Peyer's patch (tissue), 4 donors: ENCODE results near the gene CD96.

Experiments
- POLR2A ChIP-seq, 2 donors: fragments of 450-650 bp; IDR thresholded peaks; one replicate each; pipeline ENCODE4 v1.5.1; 2017; ENCODE audit warnings: antibody characterized with exemption in 2 of 2, mild to moderate bottlenecking in 2 of 2, moderate library complexity in 2 of 2
- TF ChIP-seq, protein P1 (sequence below), 6 experiments: fragments of 450-650 bp in 4 of 6; fragments of 200-600 bp in 2 of 6; sonication (generic) in 1 of 6; IDR thresholded peaks; one replicate each; pipeline ENCODE4 v1.5.1; 2017 to 2019; ENCODE audit warnings: antibody characterized with exemption in 6 of 6, mild to moderate bottlenecking in 3 of 6, moderate library complexity in 1 of 6

DNA sequence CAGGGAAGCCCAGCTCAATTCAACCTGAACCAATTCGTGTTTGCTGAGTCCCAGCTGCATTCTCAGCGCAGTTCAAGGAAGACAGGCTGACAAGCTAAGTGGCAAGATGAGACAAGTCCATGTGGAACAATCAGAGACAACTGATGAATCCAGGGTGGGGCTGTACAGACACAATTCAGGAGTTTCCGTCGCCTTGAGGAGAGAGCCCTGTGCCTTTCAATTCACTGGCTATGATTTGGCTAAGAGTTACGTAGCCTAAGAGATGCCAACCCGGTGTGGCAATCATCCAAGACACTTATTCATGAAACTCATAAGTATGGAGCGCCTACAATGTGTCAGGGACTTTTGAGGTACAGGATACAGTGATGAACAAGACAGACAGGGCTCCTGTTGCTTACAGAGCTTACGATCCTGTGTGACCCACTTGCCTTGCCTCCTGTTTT, 68.6 kb downstream of the CD96 start:
- no peak for TF ChIP-seq POLR2A (IDR thresholded peaks at IDR 0.05)
- TF ChIP-seq, protein P1, sequence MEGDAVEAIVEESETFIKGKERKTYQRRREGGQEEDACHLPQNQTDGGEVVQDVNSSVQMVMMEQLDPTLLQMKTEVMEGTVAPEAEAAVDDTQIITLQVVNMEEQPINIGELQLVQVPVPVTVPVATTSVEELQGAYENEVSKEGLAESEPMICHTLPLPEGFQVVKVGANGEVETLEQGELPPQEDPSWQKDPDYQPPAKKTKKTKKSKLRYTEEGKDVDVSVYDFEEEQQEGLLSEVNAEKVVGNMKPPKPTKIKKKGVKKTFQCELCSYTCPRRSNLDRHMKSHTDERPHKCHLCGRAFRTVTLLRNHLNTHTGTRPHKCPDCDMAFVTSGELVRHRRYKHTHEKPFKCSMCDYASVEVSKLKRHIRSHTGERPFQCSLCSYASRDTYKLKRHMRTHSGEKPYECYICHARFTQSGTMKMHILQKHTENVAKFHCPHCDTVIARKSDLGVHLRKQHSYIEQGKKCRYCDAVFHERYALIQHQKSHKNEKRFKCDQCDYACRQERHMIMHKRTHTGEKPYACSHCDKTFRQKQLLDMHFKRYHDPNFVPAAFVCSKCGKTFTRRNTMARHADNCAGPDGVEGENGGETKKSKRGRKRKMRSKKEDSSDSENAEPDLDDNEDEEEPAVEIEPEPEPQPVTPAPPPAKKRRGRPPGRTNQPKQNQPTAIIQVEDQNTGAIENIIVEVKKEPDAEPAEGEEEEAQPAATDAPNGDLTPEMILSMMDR (IDR thresholded peaks at IDR 0.05), result no peak
